Ovary (tissue), 3 donors: ENCODE measurements around the gene TRAK1.

Source experiments
- POLR2A ChIP-seq: fragments of 450-650 bp; IDR thresholded peaks from one replicate; pipeline ENCODE4 v1.6.1; 2017; ENCODE audit warnings: antibody characterized with exemption, mild to moderate bottlenecking, moderate library complexity
- TF ChIP-seq, protein P1 (sequence below), 3 donors: fragments of 450-650 bp in 2 of 3; fragments of 200-600 bp in 1 of 3; IDR thresholded peaks; one replicate each; pipeline versions ENCODE4 v1.5.1 to v1.8.0; 2016 to 2022; ENCODE audit warnings: antibody characterized with exemption in 3 of 3, mild to moderate bottlenecking in 1 of 3
- donor health status: DM: no; HTN: no; CAD: no.

DNA sequence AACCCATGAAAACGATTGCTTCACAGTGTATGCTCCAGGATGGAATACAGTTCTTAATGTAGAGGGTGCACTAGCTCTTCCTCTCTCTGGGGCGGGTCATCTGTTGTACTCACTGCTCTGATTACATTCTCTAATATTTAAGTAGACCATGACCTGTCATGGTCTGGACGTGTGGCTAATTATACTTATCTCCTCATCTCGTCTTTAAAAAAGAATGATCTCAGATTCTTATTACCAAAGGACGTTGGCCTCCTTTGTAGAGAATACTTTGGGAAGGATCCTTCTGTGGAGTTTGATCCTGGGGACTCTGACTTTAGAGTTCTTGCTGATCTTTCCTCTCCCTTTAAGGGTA is 48.4 kb upstream of the TRAK1 start:
- TF ChIP-seq, protein P1, sequence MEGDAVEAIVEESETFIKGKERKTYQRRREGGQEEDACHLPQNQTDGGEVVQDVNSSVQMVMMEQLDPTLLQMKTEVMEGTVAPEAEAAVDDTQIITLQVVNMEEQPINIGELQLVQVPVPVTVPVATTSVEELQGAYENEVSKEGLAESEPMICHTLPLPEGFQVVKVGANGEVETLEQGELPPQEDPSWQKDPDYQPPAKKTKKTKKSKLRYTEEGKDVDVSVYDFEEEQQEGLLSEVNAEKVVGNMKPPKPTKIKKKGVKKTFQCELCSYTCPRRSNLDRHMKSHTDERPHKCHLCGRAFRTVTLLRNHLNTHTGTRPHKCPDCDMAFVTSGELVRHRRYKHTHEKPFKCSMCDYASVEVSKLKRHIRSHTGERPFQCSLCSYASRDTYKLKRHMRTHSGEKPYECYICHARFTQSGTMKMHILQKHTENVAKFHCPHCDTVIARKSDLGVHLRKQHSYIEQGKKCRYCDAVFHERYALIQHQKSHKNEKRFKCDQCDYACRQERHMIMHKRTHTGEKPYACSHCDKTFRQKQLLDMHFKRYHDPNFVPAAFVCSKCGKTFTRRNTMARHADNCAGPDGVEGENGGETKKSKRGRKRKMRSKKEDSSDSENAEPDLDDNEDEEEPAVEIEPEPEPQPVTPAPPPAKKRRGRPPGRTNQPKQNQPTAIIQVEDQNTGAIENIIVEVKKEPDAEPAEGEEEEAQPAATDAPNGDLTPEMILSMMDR (IDR thresholded peaks at IDR 0.05) = no peak
- TF ChIP-seq POLR2A = no peak
